KG1 (cell line): ENCODE data around the gene ARHGEF37.
A peak's percentile ranks its signal among the peaks of the same experiment; 100 is the strongest.
"Not testable (repeated sequence)": the region's sequence is repeated elsewhere in the genome, so short reads cannot be mapped to it uniquely, and the experiment has no call there.

Experiments
- DNase-seq: peaks from one replicate; lab custom pipeline; 2025; lab: John Stamatoyannopoulos, UW

The ARHGEF37 gene, protein sequence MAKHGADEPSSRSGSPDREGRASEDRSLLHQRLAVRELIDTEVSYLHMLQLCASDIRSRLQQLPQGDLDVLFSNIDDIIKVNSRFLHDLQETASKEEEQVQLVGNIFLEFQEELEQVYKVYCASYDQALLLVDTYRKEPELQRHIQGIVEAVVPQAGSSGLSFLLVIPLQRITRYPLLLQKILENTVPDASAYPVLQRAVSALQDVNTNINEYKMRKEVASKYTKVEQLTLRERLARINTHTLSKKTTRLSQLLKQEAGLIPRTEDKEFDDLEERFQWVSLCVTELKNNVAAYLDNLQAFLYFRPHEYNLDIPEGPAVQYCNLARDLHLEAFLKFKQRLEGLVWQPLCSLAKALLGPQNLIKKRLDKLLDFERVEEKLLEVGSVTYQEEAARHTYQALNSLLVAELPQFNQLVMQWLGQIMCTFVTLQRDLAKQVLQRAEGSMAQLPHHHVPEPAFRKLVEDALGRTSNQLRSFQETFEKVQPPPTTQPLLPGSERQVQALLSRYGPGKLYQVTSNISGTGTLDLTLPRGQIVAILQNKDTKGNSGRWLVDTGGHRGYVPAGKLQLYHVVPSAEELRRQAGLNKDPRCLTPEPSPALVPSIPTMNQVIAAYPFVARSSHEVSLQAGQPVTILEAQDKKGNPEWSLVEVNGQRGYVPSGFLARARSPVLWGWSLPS

DNA sequence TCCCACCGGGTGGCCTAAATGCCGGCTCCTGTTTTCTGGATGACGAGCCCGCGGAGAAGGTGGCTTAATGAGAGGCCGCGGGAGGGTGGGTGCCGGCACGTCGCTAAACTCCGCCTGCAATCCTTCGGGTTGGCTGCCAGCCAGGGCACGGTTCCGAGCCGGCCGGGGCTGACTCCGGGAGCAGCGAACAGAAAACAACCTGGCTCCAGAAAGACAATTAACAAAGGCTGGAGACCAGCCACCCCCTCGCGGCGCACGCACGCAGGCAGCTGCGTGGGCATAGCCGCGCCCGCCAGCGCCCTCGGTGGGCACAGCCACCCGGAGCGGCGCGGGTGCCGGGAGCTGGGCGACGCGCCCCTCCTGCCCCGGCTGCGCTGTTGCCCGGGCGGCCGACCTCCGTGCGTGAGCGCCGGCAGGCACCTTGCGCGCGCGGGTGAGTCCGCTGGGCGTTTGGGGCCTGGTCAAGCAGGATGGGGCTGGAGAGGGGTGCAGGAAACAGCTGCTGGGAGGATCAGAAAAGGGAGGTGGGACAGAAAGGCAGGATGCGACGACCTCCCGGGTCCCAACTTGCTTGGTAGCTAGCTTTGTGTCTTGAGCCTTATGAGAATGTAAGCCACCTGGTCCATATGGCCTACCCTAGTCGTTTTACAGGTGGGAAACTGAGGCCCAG is at the start of gene ARHGEF37:
ARHGEF37 (plus strand) TSS at position 307 of the 670 bp plus-strand sequence. CDS start 16,272 bp downstream, outside the sequence.
- no peak for DNase-seq

DNA sequence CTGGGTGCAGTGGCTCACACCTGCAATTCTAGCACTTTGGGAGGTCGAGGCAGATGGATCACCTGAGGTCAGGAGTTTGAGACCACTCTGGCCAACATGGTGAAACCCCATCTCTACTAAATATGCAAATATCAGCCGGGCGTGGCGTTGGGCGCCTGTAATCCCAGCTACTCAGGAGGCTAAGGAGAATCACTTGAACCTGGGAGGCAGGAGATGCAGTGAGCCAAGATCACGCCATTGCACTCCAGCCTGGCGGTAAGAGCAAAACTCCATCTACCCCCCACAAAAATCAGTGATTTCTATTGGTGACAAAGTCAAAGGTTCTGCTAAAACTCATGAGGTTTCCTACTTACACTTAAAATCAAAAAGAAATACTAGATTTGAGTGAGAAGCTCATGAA is 48.9 kb upstream of the ARHGEF37 start:
- DNase-seq, result no peak

DNA sequence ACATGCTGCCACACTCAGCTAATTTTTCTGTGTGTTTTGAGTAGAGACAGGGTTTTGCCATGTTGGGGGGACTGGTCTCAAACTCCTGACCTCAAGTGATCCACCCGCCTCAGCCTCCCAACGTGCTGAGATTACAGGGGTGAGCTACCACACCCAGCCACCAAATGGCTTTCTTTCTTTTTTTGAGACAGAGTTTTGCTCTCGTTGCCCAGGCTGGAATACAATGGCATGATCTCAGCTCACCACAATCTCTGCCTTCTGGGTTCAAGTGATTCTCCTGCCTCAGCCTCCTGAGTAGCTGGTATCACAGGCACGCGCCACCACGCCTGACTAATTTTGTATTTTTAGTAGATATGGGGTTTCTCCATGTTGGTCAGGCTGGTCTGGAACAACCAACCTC is 45.5 kb upstream of the ARHGEF37 start:
- not testable (repeated sequence) for DNase-seq

DNA sequence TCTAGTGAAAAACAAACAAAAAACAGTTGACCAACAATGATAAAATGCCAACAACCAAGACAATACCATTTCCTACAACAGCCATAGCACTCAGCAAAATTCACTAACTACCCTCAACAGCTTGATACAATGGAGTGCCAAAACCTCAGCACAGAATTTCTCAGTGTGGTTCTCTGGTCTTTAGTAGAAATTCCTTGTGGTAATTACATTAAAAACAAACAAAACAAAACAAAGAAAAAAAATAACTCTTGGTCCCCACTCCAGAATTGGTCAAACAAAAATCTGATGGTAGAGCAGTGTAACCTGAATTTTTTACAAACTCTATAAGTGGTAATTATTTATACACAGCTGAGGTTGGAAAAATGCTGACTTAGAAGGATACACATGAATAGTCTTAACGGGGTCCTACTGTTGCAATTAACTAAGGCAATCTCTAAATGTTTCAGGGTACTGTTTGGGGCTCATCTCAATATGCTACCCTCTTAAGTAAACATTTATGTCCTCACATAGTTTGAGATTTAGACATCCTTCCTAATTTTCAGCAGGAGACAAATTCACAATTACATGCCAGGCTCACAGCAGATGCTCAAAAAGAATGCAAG is 43.8 kb upstream of the ARHGEF37 start:
- no peak for DNase-seq

DNA sequence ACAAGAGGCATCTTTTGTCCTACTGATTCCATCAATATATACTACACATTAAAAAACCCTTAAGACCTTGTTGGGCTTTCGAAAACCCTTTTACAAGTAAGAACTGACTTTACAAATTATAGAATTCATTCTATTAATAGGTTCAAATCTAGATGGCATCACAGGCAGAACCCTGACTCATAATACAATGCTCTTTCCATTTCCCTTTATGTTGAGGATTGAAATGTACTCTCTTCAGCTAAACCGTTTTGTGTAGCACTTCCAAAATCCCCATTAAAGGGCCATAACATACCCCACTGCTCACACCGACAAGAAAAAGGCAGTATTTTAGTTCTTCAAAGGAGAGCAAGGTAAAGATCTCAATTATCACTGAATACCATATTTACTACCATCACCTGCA is 41.2 kb upstream of the ARHGEF37 start:
- DNase-seq, result no peak

DNA sequence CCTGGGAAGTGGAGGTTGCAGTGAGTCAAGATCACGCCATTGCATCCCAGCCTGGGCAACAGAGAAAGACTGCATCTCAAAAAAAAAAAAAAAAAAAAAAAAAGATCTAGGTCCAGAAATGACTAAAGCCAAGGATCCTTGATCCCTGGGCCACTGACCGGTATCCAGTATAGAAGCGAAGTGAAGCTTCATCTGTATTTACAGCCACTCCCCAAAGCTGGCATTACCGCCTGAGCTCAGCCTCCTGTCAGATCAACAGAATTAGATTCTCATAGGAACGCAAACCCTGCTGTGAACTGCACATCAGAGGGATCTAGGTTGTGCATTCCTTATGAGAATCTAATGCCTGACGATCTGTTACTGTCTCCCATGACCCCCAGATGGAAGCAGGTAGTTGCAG is 39.4 kb upstream of the ARHGEF37 start:
- no peak for DNase-seq

DNA sequence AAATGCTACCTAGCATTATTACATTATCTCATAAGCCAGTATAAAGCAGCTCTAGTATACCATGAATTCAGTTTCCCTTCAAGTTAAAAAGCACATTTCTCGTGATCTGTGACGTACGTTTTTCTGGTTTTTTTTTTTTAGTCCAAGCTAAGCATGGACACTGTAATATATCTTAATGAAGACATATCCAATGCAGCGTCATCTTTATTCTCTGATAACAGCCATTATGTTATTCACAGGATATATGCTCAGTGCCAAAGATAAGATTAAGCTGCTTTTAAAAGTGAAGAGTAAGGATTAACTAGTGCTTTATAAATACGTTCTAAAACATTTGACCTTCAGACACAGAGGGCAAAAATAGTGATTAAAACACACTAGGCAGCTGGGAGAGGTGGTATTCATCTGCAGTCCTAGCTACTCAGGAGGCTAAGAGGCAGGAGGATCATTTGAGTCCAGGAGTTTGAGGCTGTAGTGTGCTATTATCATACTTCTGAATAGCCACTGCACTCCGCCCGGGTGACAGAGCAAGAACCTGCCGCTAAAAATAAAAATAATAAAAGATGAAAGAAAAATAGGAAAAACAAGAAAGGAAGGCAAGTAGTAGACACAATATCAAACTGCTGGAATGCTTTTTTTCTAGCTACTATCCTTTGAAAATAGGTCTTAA is 37.8 kb upstream of the ARHGEF37 start:
- DNase-seq, result no peak

DNA sequence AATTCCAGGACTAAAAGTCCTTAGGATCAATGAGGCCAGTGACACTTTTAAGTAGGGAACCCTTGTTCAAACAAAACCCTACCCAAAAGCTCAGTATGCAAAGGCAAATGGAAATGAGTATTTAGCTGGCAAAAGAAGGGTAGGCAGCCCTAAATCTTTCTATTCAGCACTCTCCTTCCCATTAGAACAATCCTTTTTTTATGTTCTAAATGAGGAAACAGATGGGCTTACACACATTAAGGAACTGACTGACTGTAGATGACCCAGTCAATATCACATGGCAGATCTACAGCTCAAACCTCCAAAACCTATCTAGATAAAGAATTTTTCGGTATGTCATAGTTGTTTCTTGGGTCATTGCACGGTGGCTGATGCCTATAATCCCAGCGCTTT is 37.3 kb upstream of the ARHGEF37 start:
- DNase-seq, result no peak

DNA sequence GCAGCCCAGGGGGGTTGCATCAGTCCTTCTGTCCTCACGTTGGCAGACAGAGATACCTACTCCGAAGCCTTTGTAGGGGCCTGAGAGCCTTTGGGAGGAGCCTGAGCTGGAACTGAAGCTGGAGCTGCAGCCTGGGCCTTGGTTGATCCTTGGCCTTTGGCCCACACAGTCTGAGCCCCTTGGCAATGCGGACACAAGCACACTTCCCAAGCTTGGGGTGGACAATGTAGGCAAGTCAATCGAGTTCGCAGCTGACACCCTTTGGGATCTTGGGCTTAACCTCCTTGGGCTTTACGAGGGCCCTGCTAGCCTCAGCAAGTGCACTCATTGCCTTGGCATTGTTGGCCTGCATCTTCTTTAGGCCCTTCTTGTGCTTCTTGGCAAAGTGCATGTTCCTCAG is 36.0 kb upstream of the ARHGEF37 start:
- no peak for DNase-seq

DNA sequence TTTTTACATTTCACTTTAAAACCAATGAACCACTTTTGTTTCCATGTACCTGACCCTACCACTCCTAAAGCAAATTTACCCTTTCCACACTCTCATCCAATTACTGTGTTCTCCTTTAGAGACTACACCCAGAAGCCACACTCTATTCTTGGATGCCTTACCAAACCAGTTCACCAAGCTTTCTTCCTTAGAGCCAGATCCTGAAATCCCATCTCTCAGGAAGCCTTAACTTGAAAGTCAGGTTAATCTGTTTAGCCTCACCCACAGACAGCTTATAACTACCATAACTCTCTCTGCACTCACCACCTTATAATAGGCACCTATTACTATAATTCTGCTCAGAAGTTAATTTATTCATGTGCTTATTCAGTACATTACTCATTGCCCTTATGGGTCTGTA is 34.3 kb upstream of the ARHGEF37 start:
- DNase-seq, result no peak

DNA sequence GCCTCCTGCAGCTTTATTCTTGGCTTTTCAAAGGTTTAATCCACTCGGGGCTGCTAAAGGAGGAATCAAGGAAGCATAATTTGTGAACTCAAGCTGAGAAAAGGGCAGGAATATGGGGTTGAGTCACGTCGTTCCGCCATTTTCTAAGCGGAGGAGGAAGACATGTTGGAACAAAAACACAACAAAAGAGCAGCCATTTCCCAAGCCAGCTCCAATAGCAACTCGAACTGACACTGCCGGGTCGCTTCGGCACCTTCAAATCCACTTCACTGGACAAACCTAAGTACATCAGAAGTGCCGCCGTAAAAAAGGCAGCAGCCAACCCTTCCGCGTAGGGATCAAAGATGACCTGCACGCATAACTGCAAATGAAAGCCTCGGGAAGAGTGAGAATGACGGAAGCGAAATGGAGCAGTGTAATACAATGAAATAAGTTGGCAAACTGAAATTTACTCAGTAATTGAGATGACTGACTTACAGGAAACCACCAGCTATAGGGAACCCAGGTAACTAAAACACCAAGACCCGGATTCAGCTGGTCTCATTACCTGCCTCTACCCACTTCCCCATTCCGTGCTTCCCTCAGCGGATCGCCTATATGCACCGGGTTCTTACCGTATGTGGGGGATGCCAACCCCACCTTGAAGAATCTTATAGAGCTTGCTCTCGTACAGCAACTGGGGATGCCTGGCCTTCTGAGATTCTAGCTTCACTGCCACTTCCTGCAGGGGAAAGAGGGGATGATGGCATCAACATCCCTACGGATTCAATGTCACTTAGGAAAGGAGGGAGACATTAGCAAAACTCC is 31.6 kb upstream of the ARHGEF37 start:
- peak; percentile 2 for DNase-seq

DNA sequence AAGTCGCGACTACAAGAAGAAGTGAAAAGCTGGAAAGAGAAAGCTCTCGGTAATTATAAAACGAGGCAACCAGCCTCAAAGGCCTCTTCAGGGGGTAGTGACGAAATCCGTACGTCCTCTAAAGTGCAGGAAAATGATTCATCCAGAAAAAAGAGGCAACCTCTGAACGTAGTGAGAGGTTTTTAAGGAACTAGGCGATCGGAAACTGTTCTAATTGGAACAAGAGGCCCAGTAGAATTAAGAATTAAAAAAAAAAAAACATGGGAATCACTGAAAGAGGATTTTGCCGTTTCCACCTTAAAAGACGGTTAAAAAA is 31.1 kb upstream of the ARHGEF37 start:
- DNase-seq, result no peak

DNA sequence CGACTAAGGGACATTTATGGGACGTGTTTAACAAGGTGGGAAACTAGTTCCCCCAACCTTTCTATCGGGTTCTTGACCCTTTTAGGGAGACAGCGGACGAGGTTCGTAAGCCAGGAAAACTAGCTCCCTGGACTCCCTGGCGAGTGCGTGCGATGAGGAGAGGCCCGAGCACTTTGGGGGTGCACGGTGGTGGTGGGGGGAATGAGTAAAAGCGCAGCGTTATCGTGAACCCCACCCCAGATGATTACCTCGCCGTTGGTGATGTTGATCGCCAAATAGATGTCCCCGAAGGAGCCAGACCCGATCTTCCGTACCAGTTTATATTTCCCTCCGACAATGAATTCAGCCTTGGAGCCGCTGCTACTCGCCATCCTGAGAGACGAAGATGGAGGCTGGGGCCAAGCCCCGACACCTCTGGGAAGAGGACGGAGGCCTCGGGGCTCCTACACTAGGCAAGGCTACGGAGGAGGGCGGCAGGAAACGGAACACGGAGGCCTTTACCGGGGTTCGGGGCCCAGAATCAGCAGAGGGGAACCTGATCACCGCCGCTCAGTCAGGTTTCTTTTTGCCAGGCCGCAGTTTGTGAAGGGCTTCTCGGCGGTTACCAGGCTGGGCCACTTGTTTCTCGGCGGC is 30.6 kb upstream of the ARHGEF37 start:
- DNase-seq, result no peak

DNA sequence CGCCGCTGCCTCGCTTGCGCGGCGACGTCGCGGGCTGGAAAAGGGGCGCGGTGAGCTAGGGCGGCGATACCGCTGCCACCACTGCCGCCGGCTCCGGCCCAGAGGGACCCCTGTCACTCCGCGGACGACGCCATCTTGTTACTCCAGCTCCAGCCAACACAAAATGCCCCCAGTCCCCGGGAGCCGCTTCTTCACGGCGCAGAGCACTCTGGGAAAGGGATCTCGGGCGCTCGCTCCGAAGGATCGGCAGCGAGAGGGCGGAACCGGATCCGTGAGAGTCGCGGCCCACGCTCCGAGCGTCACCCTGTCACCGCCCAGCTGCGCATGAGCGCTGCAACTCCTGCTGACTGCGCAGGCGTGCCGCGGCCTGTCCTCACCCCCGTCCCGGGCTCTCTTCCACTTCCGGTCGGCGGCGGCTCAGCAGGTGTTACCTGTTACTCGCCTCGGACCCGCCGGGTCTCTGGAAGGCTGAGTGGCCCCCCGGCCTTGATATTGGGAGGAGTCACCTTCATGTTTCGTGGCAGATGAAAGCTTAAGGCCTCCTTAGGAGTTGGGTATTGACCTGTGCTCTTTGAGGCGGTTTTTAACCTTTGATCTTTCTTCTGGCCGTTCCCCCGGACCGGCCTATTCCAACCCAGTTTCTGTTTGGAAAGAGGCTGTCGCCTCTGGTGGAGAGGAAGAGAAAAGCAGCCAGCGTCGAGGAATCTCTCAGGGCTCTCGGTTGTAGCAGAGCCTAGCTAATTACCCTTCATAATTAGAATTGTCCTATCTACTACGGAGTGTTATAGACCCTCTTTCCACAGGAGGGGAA is 29.9 kb upstream of the ARHGEF37 start, which contains the start of gene CSNK1A1:
CSNK1A1 (minus strand) TSS at position 213 of the 811 bp plus-strand sequence. CDS start 475 bp downstream, outside the sequence.
- peak; percentile 56 for DNase-seq

DNA sequence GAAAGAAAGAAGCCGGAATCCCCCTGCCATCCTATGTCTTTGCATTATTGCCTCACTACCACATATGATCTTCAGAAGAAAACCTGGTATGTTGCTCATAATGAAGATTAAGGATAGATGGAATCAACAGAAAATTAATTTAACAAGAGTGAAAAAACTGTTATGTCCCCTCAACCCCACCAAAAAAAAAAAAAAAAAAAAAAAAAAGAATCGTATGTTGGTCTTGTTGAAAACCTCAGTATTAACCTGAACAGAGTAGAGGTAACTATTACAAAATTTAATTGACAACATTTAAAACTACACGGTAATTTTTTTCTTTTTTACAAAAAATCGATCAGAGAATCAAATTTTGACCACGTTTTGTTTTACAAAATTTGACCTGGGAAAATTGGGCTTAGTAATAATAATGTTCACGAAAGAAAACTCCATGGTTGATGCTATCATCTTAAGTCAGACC is 29.2 kb upstream of the ARHGEF37 start:
- DNase-seq, result no peak

DNA sequence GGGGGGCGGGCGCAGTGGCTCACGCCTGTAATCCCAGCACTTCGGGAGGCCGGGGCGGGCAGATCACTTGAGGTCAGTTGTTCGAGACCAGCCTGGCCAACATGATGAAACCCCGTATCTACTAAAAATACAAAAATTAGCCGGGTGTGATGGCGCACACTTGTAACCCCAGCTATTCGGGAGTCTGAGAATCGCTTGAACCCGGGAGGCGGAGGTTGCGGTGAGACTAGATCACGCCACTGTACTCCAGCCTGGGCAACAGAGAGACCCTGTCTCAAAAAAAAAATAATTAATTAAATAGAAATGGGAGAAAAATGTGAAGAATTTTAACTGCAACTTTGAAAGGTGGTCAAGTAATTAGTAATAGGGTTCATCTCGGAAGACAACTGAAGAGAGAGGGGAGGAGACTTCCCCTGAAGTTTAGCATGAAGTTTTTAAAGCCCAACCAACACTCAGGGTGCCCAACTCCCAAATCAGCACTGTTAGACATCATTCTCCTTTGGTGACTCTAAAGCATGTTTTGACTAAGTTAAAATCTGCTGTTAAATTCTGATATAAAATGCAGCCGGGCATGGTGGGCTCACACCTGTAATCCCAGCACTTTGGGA is 28.6 kb upstream of the ARHGEF37 start:
- DNase-seq, result no peak

DNA sequence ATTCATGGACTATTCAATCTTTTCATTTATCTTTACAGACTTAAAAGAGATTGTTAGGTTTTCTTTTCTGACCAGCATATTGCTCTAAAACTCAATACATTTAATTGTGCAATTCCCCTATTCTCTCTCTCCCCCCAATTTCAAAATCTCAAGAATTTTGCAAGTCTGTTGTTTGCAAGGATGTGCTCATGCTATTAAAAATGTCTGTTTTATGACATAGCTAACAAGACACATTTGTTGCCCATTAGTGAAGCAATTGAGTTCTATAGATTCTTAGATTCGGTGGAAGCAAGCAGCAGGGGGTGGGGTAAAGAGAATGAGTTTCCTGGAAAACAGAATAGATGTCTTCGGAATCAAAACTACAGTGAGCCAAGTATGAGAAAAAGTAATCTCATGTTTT is 21.6 kb upstream of the ARHGEF37 start:
- no peak for DNase-seq

DNA sequence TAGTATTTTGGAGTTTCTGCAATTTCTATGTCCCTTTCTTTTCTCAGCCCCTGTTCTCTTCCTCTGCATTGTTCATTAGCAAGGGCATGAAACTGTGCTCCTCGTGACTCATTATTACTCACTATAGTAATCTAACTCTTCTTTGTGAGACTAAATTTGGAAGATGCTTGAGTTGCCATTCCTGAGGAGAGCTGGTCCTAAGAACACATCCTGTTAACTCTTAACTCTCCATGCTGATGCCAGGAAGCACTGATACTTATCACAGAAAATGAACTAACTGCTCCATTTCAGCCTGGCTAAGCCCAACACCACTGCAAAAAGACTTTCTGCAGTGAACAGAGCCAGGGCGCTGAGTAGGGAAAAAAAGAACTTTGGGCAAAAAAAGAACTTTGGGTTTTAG is 19.4 kb upstream of the ARHGEF37 start:
- no peak for DNase-seq

DNA sequence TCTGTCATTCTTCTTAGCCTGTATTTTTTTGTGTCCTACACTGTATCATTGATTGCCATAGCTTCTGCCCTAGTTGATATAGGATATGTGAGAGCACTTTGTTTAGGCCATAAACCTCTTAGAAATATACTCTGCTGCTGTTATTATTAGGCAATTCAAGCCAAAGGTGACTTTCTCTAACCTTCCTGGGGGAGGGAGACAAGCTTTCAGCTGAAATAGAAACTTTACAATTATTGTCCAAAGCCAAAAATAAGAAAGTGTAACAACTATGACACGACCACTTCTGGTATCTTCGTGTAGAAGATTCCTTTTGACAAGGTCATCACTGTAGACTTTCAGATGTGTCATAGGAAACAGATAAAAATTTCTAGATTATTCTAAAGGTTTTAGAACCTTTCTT is 17.8 kb upstream of the ARHGEF37 start:
- DNase-seq, result no peak
